Measurements from ENCODE around the gene ZCCHC14. TPM values are rescaled to one million over a fixed set of nuclear protein-coding genes. Genes with fewer than 3 reads are reported as not detected.

Gene ZCCHC14
- total and polyA plus RNA-seq, 2 of the 8 experiments (the other 6 are each of a cell fraction or from before 2014, with no cell fraction given) = 8.2 to 28.2 TPM

- H3K27me3 ChIP-seq (replicated peaks in 1 of 4; ENCODE audit: control insufficient read depth in 3 of 4, extremely low read depth in 1 of 4, insufficient read depth in 3 of 4, low read length in 3 of 4) = no peaks in the 10 kb centered on the region
- H4K8ac ChIP-seq (ENCODE audit: extremely low read depth, insufficient read depth, low read length) = no peak overlapping the region; the same call in 1 of the 2 replicates
- POLR2A ChIA-PET (ENCODE audit: partially characterized antibody) = interaction anchor here (0.9 to 2.7 kb wide), 2 partner anchors 26 to 77 kb away, joined by 3 to 6 read pairs; no protein-coding TSS in a partner anchor
- no peak overlapping the region for H2BK5ac ChIP-seq (ENCODE audit: low read depth, low read length)
- H3K56ac ChIP-seq (replicated peaks; ENCODE audit: insufficient read length, low read depth, low read length) = no peak overlapping the region
- H3K4me1 ChIP-seq (replicated peaks in 1 of 4; ENCODE audit: control insufficient read depth in 3 of 4, insufficient read depth in 4 of 4, low read length in 3 of 4) = peaks cover 2 to 4% (median 3%) of the 10 kb centered on the region in 4 experiments; a peak in 6 of 7 replicates
- H3K23me2 ChIP-seq (ENCODE audit: low read depth, low read length) = no peaks in the 10 kb centered on the region
- H3K79me2 ChIP-seq (ENCODE audit: control insufficient read depth in 1 of 2, insufficient read depth in 2 of 2, low read length in 2 of 2) = peaks cover 0 to 37% of the 10 kb centered on the region in 2 experiments; a peak in 2 of 4 replicates
- no peak overlapping the region for H2AK5ac ChIP-seq (ENCODE audit: low read depth, low read length)
- peak overlapping the region; percentile 5 to 56; a peak in 3 of 4 replicates for H3K4me2 ChIP-seq (ENCODE audit: insufficient read depth in 1 of 2, low read depth in 2 of 2, low read length in 2 of 2)
- H3K9ac ChIP-seq (replicated peaks in 1 of 4; ENCODE audit: extremely low read depth in 1 of 4, low read depth in 3 of 4, low read length in 3 of 4) = no peak overlapping the region
- DNase-seq (ENCODE audit: low read depth in 1 of 2, low spot score in 2 of 2) (peak; percentile 87), FAIRE-seq (peak; percentile 93)
- H4K5ac ChIP-seq (ENCODE audit: insufficient read length, low read depth, low read length) = no peak overlapping the region
- CTCF ChIA-PET (ENCODE audit: partially characterized antibody) = interaction anchor here (0.5 to 3.8 kb wide), 21 partner anchors 9 to 263 kb away, joined by 3 to 20 read pairs (median 4); no protein-coding TSS in a partner anchor
- H3K14ac ChIP-seq (ENCODE audit: insufficient read length) = no peak overlapping the region
- peak overlapping the region in 2 of 4 experiments; percentile 24 to 26; a peak in 4 of 8 replicates for H3K4me3 ChIP-seq (ENCODE audit: extremely low read depth in 1 of 4, insufficient read depth in 2 of 4, low read depth in 3 of 4, low read length in 4 of 4)
- no peak overlapping the region for H2BK120ac ChIP-seq (replicated peaks; ENCODE audit: low read depth, low read length)
- H2BK20ac ChIP-seq (ENCODE audit: low read length) = no peak overlapping the region
- peaks cover 5% of the 10 kb centered on the region for H3K79me1 ChIP-seq (ENCODE audit: low read depth, low read length)
- H3K27ac ChIP-seq (ENCODE audit: low read depth, low read length) = no peak overlapping the region
- no peak overlapping the region for H2BK12ac ChIP-seq (ENCODE audit: low read depth, low read length)
- no peak overlapping the region for H3K23ac ChIP-seq (ENCODE audit: insufficient read length)
- peaks cover 0 to 10% of the 10 kb centered on the region in 2 experiments for H4K20me1 ChIP-seq (replicated peaks in 1 of 2; ENCODE audit: control insufficient read depth in 1 of 2, insufficient read depth in 2 of 2, low read length in 2 of 2)
- 24% methylated on average over 11 of the region's 11 CpGs; no CpG with 5 or more reads in 1 of the 2 experiments for WGBS, 2 experiments (ENCODE audit: extremely low coverage in 1 of 2, insufficient coverage in 1 of 2, insufficient read length in 1 of 2, insufficient replicate concordance in 2 of 2, low coverage in 1 of 2, low lambda C conversion rate in 2 of 2, missing lambda C conversion rate in 1 of 2)
- H2BK15ac ChIP-seq (ENCODE audit: low read length) = no peak overlapping the region
- H3K36me3 ChIP-seq (ENCODE audit: control insufficient read depth in 2 of 4, insufficient read depth in 4 of 4, low read length in 3 of 4) = peaks cover 0 to 11% (median 10%) of the 10 kb centered on the region in 4 experiments; a peak in 5 of 8 replicates
- no peaks in the 10 kb centered on the region for H3K9me3 ChIP-seq (ENCODE audit: insufficient read depth in 2 of 2, low read depth in 1 of 2, low read length in 1 of 2)
- no peak overlapping the region for H3K18ac ChIP-seq (ENCODE audit: extremely low read depth, low read length)
- no peak overlapping the region for H4K91ac ChIP-seq (replicated peaks; ENCODE audit: insufficient read length, low read length)
- H3K4ac ChIP-seq (replicated peaks; ENCODE audit: insufficient read length, low read depth, low read length) = no peak overlapping the region
- no peak overlapping the region for H2AFZ ChIP-seq (ENCODE audit: low read length)
- TF ChIP-seq JUND (IDR thresholded peaks at IDR 0.05; ENCODE audit: low read length) (no peak), KDM1A (IDR thresholded peaks at IDR 0.05; ENCODE audit: borderline replicate concordance, low read length) (no peak), CREB1 (IDR thresholded peaks at IDR 0.05) (peak; percentile 37; the same call in 1 of the 2 replicates), SIN3A (conservative IDR thresholded peaks at IDR 0.05 in 1 of 2, IDR thresholded peaks at IDR 0.05 in 1 of 2; ENCODE audit: low read depth in 1 of 2, low read length in 2 of 2) (peak in 1 of 2 experiments; percentile 71; a peak in 1 of 4 replicates), TEAD4 (IDR thresholded peaks at IDR 0.05; ENCODE audit: low read depth, low read length) (0 out of 2 replicates have a peak, but pooled peaks have one; percentile 41), MAX (IDR thresholded peaks at IDR 0.05) (peak; percentile 14; the same call in 1 of the 2 replicates), BACH1 (IDR thresholded peaks at IDR 0.05; ENCODE audit: low read length) (0 out of 2 replicates have a peak, but pooled peaks have one; percentile 15), SP1 (IDR thresholded peaks at IDR 0.05; ENCODE audit: low read depth, low read length) (0 out of 2 replicates have a peak, but pooled peaks have one; percentile 17), RAD21 (IDR thresholded peaks at IDR 0.05 in 1 of 2, conservative IDR thresholded peaks at IDR 0.05 in 1 of 2; ENCODE audit: low read depth in 2 of 2, low read length in 2 of 2) (peak; percentile 58 to 69), POLR2AphosphoS5 (IDR thresholded peaks at IDR 0.05; ENCODE audit: low read depth, low read length) (no peak)
These were observed 31.3 kb downstream of the ZCCHC14 start for GRCh38 chr16:87461466-87461991.
